HepG2 (cell line): Measurements from ENCODE around the gene PHF21B.
"Not testable (repeated sequence)": the region's sequence is repeated elsewhere in the genome, so short reads cannot be mapped to it uniquely, and the experiment has no call there.

ENCODE experiments used
- CTCF ChIP-seq: sonication (generic); formaldehyde crosslinking; IDR thresholded peaks from 2 replicates; pipeline ENCODE4 v1.5.0; 2020; ENCODE audit warnings: mild to moderate bottlenecking, missing genetic modification reagents, moderate library complexity
- NAIF1 ChIP-seq: sonication (generic); formaldehyde crosslinking; IDR thresholded peaks from 2 replicates; pipeline ENCODE4 v1.5.0; 2020; ENCODE audit warnings: mild to moderate bottlenecking, missing genetic modification reagents, borderline replicate concordance
- RELA ChIP-seq: sonication (generic); formaldehyde crosslinking; IDR thresholded peaks from 2 replicates; pipeline ENCODE4 v1.4.0; 2020; ENCODE audit warnings: missing genetic modification reagents
- SRF ChIP-seq: IDR thresholded peaks from 2 replicates; pipeline ENCODE4 v1.6.1; 2011; ENCODE audit warnings: mild to moderate bottlenecking, low read depth, low read length, moderate library complexity

- TF ChIP-seq RELA (CRISPR knock-in tag); CTCF (CRISPR knock-in tag); SRF; NAIF1 (CRISPR knock-in tag): not testable (repeated sequence)
Measured at GRCh38 chr22:44858819-44859218, 151.0 kb downstream of the PHF21B start.
